Common myeloid progenitor, CD34-positive (primary cell): ENCODE results near the gene KRI1.
A peak's percentile ranks its signal among the peaks of the same experiment; 100 is the strongest.

ENCODE experiments used
- CTCF ChIA-PET: fragments of 350-600 bp; sonication (Branson Sonifier 250); formaldehyde crosslinking; loops from one replicate; lab custom pipeline; 2021; ENCODE audit warnings: antibody characterized with exemption; lab: Charles Lee
- POLR2A ChIA-PET: fragments of 350-600 bp; sonication (Branson Sonifier 250); formaldehyde crosslinking; loops from one replicate; lab custom pipeline; 2021; ENCODE audit warnings: antibody characterized with exemption; lab: Charles Lee
- DNase-seq, 3 donors: peaks; one replicate each; pipeline versions ENCODE4 v3.0.0 to v3.0.0-alpha.2; 2013
- H3K27ac ChIP-seq, 2 experiments: 1 replicate in 1 of 2; 2 replicates in 1 of 2; pipeline ENCODE4 v1.7.0; 2013; ENCODE audit warnings: inconsistent platforms in 2 of 2, low read length in 2 of 2, mild to moderate bottlenecking in 2 of 2, low read depth in 1 of 2, moderate library complexity in 1 of 2; ENCODE audit not compliant: severe bottlenecking in 2 of 2, insufficient read depth in 1 of 2, poor library complexity in 1 of 2
- H3K27me3 ChIP-seq, 5 experiments: replicated peaks in 2 of 5; 1 replicate in 3 of 5; 2 replicates in 2 of 5; pipeline versions ENCODE4 v1.6.1 to v1.7.0; 2013; ENCODE audit warnings: low read length in 4 of 5, mild to moderate bottlenecking in 2 of 5, moderate library complexity in 2 of 5, inconsistent platforms in 1 of 5; ENCODE audit not compliant: insufficient read depth in 5 of 5, control insufficient read depth in 4 of 5
- H3K36me3 ChIP-seq, 4 experiments: 1 replicate in 2 of 4; 2 replicates in 2 of 4; pipeline versions ENCODE4 v1.6.1 to v1.7.0; 2013; ENCODE audit warnings: low read length in 3 of 4, control low read depth in 1 of 4, mild to moderate bottlenecking in 1 of 4; ENCODE audit not compliant: control insufficient read depth in 4 of 4, insufficient read depth in 4 of 4
- H3K4me1 ChIP-seq, 4 experiments: 1 replicate in 3 of 4; 2 replicates in 1 of 4; pipeline versions ENCODE4 v1.6.1 to v1.7.1; 2013; ENCODE audit warnings: low read length in 3 of 4, mild to moderate bottlenecking in 3 of 4, control low read depth in 1 of 4, inconsistent platforms in 1 of 4, moderate library complexity in 1 of 4; ENCODE audit not compliant: control insufficient read depth in 4 of 4, insufficient read depth in 4 of 4; ENCODE audit errors: control extremely low read depth in 1 of 4
- H3K4me3 ChIP-seq, 7 experiments: 1 replicate in 4 of 7; 2 replicates in 3 of 7; pipeline versions ENCODE4 v1.5.1 to v1.7.0; 2013; ENCODE audit warnings: mild to moderate bottlenecking in 7 of 7, low read length in 6 of 7, moderate library complexity in 6 of 7, inconsistent platforms in 2 of 7, low read depth in 2 of 7, control low read depth in 1 of 7; ENCODE audit not compliant: insufficient read depth in 4 of 7, control insufficient read depth in 1 of 7; ENCODE audit errors: extremely low read depth in 1 of 7
- H3K9me3 ChIP-seq, 5 experiments: 1 replicate in 4 of 5; 2 replicates in 1 of 5; pipeline versions ENCODE4 v1.6.1 to v1.7.1; 2013; ENCODE audit warnings: low read length in 4 of 5, mild to moderate bottlenecking in 2 of 5, inconsistent platforms in 1 of 5, low read depth in 1 of 5, moderate library complexity in 1 of 5; ENCODE audit not compliant: control insufficient read depth in 4 of 5, insufficient read depth in 2 of 5; ENCODE audit errors: control extremely low read depth in 1 of 5
- WGBS: methylation state at CpG from one replicate; pipeline ENCODE4 v1.1.5; 2013; ENCODE audit not compliant: insufficient coverage; 5-methylcytosine and 5-hydroxymethylcytosine counted together

The KRI1 gene

DNA sequence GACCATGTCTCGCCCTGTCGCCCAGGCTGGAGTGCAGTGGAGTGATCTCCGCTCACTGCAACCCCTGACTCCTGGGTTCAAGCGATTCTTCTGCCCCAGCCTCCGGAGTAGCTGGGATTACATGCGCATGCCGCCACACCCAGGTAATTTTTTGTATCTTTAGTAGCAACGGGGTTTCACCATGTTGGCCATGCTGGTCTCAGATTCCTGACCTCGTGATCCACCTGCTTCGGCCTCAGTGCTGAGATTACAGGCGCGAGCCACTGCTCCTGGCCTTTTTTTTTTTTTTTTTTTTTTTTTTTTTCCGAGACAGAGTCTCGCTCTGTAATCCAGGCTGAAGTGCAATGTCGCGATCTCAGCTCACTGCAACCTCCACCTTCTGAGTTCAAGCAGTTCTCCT, 57.8 kb downstream of the KRI1 start:
- POLR2A ChIA-PET, result interaction anchor here (0.6 kb wide), 1 partner anchor 10 kb away, joined by 6 read pairs; no protein-coding TSS in a partner anchor

DNA sequence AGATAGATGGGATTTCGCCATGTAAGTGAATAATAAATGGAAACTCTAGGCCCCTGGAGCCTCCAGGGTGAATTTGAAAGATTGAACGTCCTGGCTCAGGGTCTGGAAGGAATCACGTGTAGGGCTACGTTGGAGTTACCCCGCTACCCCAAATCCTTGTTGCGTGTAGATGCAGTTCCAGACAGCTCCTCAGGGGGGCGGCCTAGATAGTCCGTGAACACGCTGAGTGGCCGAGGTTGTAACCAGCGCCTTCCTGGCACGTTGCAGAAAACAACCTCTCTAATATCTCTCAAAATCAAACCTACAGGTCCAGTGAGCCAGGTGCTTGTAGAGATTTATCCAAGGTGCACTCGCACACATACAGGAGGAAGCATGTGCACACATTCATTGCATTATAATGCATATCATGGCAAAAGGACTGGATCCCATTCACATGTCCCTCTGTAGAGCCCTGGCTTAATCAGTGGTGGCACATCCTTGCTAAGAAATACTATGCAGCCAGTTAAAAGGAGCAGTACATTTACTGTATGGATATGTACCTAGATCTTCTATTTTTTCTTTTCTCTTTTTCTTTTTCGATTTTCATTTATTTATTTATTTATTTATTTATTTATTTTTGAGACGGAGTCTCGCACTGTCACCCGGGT, 60.1 kb downstream of the KRI1 start:
- CTCF ChIA-PET, result interaction anchor here (0.7 to 1.3 kb wide), 8 partner anchors 11 to 255 kb away, joined by 3 to 5 read pairs (median 3); partner anchors contain the start of gene CDKN2D
- peaks cover 0 to 24% (median 20%) of the 10 kb centered on the region in 4 experiments for H3K4me1 ChIP-seq
- peaks cover 0 to 3% (median 0%) of the 10 kb centered on the region in 5 experiments for H3K27me3 ChIP-seq
- POLR2A ChIA-PET, result no interaction called here
- DNase-seq, result peak; percentile 81 to 91 (median 88)
- peaks cover 0 to 3% (median 0%) of the 10 kb centered on the region in 4 experiments for H3K36me3 ChIP-seq
- no peak overlapping the region for H3K27ac ChIP-seq
- WGBS, result 14% methylated on average over 6 of the region's 17 CpGs
- H3K9me3 ChIP-seq, result no peaks in the 10 kb centered on the region
- peak overlapping the region in 1 of 7 experiments; percentile 11 for H3K4me3 ChIP-seq

More for the DNA sequence above, 57.8 kb downstream of the KRI1 start:
- no peak for DNase-seq
- Histone ChIP-seq H3K27me3 (peaks cover 0 to 19% (median 2%) of the 10 kb centered on the region in 5 experiments), H3K9me3 (no peaks in the 10 kb centered on the region), H3K36me3 (no peaks in the 10 kb centered on the region), H3K27ac (no peak overlapping the region), H3K4me1 (peaks cover 0 to 12% (median 9%) of the 10 kb centered on the region in 4 experiments), H3K4me3 (no peak overlapping the region)
- CTCF ChIA-PET, result interaction anchor here (0.5 to 5.8 kb wide), 11 partner anchors 9 to 54 kb away, joined by 3 to 37 read pairs (median 4); partner anchors contain the start of gene S1PR5
- WGBS, result 95% methylated on average over 14 of the region's 16 CpGs
